ENCODE measurements around the gene CCDC60.

The CCDC60 gene

DNA sequence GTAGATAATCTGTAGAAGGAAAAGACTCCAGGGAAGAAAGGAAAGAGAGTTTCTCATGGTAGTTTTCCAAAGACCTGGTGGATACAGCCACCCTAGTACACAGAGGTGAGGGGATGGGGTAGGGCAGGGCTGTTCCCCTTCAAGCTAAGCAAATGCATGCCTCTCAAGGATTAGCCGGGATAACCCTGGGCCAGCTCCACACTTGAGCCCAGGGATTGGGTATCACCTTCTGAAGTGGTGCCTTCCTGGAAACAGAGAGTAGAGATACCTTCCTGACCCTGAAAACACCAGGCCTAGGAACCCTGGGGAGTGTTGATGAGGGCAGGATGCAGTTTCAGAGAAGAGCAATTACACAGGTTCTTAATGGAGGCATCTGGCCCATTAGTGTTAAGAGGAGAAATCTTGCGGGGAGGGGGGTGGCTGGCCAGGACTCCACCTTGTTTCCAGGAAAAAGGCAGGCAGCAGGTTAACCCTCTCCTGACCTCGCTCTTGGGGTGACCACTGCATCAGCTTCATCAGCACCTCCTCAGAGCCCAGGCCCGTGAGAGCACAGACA is 152.1 kb downstream of the CCDC60 start:
- H3K4me3 ChIP-seq (ENCODE audit: low read length), result no peak overlapping the region
- peaks cover 5% of the 10 kb centered on the region for H3K4me1 ChIP-seq (ENCODE audit: control insufficient read depth, low read depth, low read length)
- no peaks in the 10 kb centered on the region for H3K9me3 ChIP-seq (ENCODE audit: control insufficient read depth, low read depth, low read length)
- no peaks in the 10 kb centered on the region for H3K36me3 ChIP-seq (ENCODE audit: control insufficient read depth, low read depth, low read length)
- no peak overlapping the region for H3K27ac ChIP-seq (ENCODE audit: low read length)
- H3K27me3 ChIP-seq (ENCODE audit: control insufficient read depth, insufficient read depth, low read length), result no peaks in the 10 kb centered on the region
- no peak overlapping the region for H3K9ac ChIP-seq (ENCODE audit: low read length)

DNA sequence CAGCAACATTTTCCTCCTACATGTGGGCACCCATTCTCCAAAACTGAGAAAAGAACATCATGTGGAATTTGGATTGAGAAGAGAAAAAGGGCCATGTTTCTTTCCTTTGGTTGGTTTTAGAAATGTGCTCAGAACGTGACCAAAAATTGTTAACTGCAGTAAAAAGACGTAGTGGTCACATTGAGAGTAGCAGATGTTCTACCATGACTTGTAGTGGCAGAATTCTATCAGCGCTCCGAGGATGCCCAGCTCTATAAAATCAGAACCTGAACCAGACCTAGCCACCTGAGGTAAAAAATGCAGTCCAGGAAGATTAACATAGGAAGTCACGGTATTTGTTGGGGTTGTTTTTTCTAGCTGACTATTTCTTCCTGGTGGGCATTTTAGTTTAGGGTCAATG is 157.3 kb downstream of the CCDC60 start:
- no peak overlapping the region for H3K9ac ChIP-seq (ENCODE audit: low read length)
- no peak overlapping the region for H3K4me3 ChIP-seq (ENCODE audit: low read length)
- H3K36me3 ChIP-seq (ENCODE audit: control insufficient read depth, low read depth, low read length), result no peaks in the 10 kb centered on the region
- no peaks in the 10 kb centered on the region for H3K27me3 ChIP-seq (ENCODE audit: control insufficient read depth, insufficient read depth, low read length)
- H3K27ac ChIP-seq (ENCODE audit: low read length), result no peak overlapping the region
- peaks cover 7% of the 10 kb centered on the region for H3K4me1 ChIP-seq (ENCODE audit: control insufficient read depth, low read depth, low read length)
- no peaks in the 10 kb centered on the region for H3K9me3 ChIP-seq (ENCODE audit: control insufficient read depth, low read depth, low read length)

DNA sequence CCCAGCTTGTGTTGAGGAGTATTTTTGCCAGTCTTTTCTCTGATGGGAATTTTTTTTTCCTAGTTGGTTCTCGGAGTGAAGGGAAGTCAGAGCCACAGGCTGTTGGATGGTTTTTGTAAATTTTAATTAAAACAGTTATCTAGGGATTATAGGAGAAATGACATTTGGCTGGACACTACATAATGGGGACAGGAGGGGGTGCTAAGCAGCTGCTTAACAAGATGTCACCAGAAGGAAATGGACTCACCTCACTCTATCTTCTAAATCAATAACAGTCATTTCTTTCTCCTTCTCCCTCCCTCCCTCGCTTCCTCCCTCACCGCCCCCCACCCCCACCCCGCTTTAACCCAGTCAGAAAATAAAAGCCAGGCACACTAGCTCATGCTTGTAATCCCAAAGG is 165.7 kb downstream of the CCDC60 start:
- Histone ChIP-seq H3K9me3 (ENCODE audit: control insufficient read depth, low read depth, low read length) (no peaks in the 10 kb centered on the region), H3K9ac (ENCODE audit: low read length) (no peak overlapping the region), H3K4me3 (ENCODE audit: low read length) (no peak overlapping the region), H3K27me3 (ENCODE audit: control insufficient read depth, insufficient read depth, low read length) (no peaks in the 10 kb centered on the region), H3K4me1 (ENCODE audit: control insufficient read depth, low read depth, low read length) (peaks cover 18% of the 10 kb centered on the region), H3K36me3 (ENCODE audit: control insufficient read depth, low read depth, low read length) (no peaks in the 10 kb centered on the region), H3K27ac (ENCODE audit: low read length) (no peak overlapping the region)

DNA sequence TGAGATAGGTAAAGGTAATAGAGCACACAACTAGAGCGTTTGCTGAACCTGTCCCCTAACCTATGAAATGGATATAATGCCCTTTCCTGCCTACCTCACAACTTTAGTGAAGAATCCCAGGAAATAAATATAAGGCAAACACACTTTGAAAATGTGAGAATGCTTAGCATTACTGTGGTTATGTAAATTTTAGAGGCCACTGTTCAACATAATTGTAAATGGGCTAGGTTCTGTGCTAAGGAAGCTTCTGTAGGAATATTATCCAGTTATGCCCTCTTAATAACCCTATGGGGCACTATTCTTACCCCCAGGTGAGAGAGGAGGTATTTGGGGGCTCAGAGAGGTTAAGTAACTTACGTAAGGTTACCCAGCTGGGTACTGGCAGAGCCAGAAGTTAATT is 166.5 kb downstream of the CCDC60 start:
- Histone ChIP-seq H3K27me3 (ENCODE audit: control insufficient read depth, insufficient read depth, low read length) (no peaks in the 10 kb centered on the region), H3K4me1 (ENCODE audit: control insufficient read depth, low read depth, low read length) (peaks cover 18% of the 10 kb centered on the region), H3K9ac (ENCODE audit: low read length) (no peak overlapping the region), H3K9me3 (ENCODE audit: control insufficient read depth, low read depth, low read length) (no peaks in the 10 kb centered on the region), H3K36me3 (ENCODE audit: control insufficient read depth, low read depth, low read length) (no peaks in the 10 kb centered on the region), H3K4me3 (ENCODE audit: low read length) (no peak overlapping the region), H3K27ac (ENCODE audit: low read length) (no peak overlapping the region)

DNA sequence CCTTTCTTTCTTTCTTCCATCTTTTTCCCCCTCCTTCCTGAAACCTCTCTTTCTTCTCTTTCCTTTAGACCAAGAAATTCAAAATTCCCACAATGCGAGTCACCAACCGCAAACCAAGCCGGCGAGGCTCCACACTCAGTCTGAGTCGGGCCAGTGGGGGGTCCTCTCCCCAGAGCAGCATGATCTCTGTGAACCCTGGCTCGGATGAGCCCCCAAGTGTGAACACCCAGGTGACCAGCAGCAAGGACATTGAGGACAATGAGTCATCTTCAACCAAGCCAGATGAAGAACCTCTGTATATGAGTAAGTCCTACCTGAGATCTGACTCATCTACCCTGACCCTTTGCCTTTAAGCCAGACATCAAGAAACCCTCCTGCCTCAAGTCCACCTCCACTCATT is 170.5 kb downstream of the CCDC60 start:
- Histone ChIP-seq H3K9ac (ENCODE audit: low read length) (no peak overlapping the region), H3K4me1 (ENCODE audit: control insufficient read depth, low read depth, low read length) (no peaks in the 10 kb centered on the region), H3K4me3 (ENCODE audit: low read length) (no peak overlapping the region), H3K9me3 (ENCODE audit: control insufficient read depth, low read depth, low read length) (no peaks in the 10 kb centered on the region), H3K36me3 (ENCODE audit: control insufficient read depth, low read depth, low read length) (no peaks in the 10 kb centered on the region), H3K27me3 (ENCODE audit: control insufficient read depth, insufficient read depth, low read length) (no peaks in the 10 kb centered on the region), H3K27ac (ENCODE audit: low read length) (no peak overlapping the region)

DNA sequence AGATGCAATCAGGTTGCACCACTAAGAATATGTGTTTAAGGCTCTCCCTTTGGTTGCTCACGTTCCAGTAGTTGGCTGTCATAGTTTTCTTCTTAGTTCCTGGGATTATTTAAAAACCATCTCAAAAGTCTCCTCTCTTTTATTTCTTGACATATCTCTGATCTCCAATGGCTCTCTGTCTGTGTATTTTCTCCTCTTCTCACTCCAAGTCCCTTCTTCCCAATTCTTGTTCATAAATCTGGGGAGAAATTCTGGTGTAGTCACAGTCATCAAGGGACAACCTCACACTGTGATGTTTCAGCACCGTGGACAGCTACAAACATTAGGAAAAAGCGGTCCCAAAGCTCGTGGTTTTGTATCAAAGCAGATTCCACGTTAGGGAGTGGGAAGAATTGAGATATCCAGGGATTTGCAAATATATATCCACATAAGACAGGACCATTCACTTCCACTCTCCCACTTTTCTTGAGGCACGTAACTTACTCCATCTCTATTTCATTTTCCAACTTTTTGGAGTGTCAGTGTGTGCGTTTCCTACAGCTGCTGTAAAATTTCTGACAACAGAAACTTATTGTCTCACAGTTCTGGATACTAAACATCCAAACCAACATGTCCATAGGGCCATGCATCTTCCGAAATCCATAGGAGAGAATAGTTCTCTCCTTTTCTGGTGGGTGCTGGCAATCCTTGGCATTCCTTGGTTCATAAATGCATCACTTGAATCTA is 178.4 kb downstream of the CCDC60 start:
- no peak overlapping the region for H3K9ac ChIP-seq (ENCODE audit: low read length)
- peaks cover 12% of the 10 kb centered on the region for H3K4me1 ChIP-seq (ENCODE audit: control insufficient read depth, low read depth, low read length)
- H3K36me3 ChIP-seq (ENCODE audit: control insufficient read depth, low read depth, low read length), result no peaks in the 10 kb centered on the region
- no peak overlapping the region for H3K27ac ChIP-seq (ENCODE audit: low read length)
- H3K27me3 ChIP-seq (ENCODE audit: control insufficient read depth, insufficient read depth, low read length), result no peaks in the 10 kb centered on the region
- no peaks in the 10 kb centered on the region for H3K9me3 ChIP-seq (ENCODE audit: control insufficient read depth, low read depth, low read length)
- no peak overlapping the region for H3K4me3 ChIP-seq (ENCODE audit: low read length)

DNA sequence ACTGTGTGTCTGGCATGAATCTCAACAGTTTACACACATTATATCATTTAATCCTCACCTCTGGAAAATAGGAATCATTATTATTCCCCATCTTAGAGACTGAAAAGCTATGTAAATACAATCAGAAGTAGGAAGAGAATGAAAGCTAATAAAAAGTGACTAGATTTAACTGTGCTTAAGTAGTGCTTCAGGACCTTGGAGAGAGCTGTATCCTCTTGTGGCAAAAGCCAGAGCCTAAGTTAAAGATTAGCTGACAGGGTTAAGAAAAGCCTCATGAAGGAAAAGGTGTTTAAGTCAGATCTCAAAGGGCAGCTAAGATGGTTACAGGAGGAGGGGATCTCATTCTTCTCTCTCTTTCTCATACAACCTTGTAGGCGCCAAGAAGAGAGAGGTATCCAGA is 193.7 kb downstream of the CCDC60 start:
- no peaks in the 10 kb centered on the region for H3K27me3 ChIP-seq (ENCODE audit: control insufficient read depth, insufficient read depth, low read length)
- no peaks in the 10 kb centered on the region for H3K9me3 ChIP-seq (ENCODE audit: control insufficient read depth, low read depth, low read length)
- no peak overlapping the region for H3K4me3 ChIP-seq (ENCODE audit: low read length)
- H3K27ac ChIP-seq (ENCODE audit: low read length), result no peak overlapping the region
- no peak overlapping the region for H3K9ac ChIP-seq (ENCODE audit: low read length)
- no peaks in the 10 kb centered on the region for H3K4me1 ChIP-seq (ENCODE audit: control insufficient read depth, low read depth, low read length)
- H3K36me3 ChIP-seq (ENCODE audit: control insufficient read depth, low read depth, low read length), result no peaks in the 10 kb centered on the region

DNA sequence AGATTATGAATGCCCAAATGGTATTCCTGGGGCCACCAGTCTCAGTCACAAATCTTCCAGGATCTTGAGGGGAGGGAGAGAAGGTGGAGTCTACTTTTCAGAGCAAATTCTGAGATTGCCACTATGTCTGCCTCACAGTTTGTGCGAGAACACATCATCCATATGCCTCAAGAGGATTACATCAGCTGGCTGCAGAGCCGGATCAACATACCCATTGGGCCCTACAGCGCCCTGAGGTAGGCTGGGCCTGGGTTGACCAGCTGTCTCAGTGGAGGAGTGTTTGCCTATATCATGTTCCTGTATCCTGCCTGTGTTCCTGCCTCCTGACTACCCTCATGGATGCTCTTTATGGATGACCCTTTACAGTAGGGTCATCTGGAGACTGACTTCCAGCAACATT is 205.9 kb downstream of the CCDC60 start:
- no peaks in the 10 kb centered on the region for H3K27me3 ChIP-seq (ENCODE audit: control insufficient read depth, insufficient read depth, low read length)
- no peak overlapping the region for H3K9ac ChIP-seq (ENCODE audit: low read length)
- H3K4me1 ChIP-seq (ENCODE audit: control insufficient read depth, low read depth, low read length), result no peaks in the 10 kb centered on the region
- no peaks in the 10 kb centered on the region for H3K36me3 ChIP-seq (ENCODE audit: control insufficient read depth, low read depth, low read length)
- no peaks in the 10 kb centered on the region for H3K9me3 ChIP-seq (ENCODE audit: control insufficient read depth, low read depth, low read length)
- no peak overlapping the region for H3K4me3 ChIP-seq (ENCODE audit: low read length)
- no peak overlapping the region for H3K27ac ChIP-seq (ENCODE audit: low read length)

DNA sequence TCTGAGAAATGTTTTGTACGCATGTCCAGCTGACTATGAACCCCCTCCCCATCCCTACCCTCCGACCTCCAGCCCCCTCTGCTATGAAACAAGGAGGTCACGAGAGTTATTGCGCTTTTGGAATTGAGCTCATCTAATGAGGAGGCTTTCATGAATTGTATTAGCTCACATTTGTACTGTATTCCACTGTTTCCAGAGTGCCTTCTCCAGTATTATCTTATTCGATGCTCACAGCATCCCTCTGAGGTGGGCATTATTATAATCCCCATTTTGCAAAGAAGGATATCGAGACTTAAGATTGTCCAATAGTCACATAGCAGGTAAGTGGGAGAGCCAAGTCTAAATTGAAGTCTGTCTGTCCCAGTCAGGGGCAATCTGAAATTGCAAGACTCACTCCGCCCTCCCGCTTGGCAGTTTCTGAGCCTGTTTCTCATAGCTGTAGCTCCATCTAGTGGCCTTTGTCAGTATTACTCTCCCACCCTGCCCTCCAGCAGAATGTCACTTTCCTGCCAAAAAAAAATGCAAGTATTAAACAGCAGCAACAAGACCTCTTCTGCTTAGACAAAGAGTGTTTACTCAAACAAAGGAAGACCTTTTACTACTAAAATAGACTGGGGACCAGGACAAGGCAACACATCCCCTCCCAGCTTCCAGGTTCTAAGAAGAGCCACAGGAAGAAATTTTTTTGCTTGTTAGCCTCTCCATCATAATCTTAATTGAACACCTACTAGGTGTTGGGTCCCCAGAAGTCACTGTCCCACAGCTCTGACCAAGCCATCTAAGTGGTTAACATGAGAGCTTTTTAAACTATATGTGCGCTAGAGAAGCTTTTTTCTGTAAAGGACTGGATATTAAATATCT is 210.5 kb downstream of the CCDC60 start:
- H3K4me3 ChIP-seq (ENCODE audit: low read length), result no peak overlapping the region
- H3K27ac ChIP-seq (ENCODE audit: low read length), result no peak overlapping the region
- H3K9ac ChIP-seq (ENCODE audit: low read length), result no peak overlapping the region
- H3K36me3 ChIP-seq (ENCODE audit: control insufficient read depth, low read depth, low read length), result no peaks in the 10 kb centered on the region
- no peaks in the 10 kb centered on the region for H3K4me1 ChIP-seq (ENCODE audit: control insufficient read depth, low read depth, low read length)
- no peaks in the 10 kb centered on the region for H3K9me3 ChIP-seq (ENCODE audit: control insufficient read depth, low read depth, low read length)
- H3K27me3 ChIP-seq (ENCODE audit: control insufficient read depth, insufficient read depth, low read length), result no peaks in the 10 kb centered on the region

DNA sequence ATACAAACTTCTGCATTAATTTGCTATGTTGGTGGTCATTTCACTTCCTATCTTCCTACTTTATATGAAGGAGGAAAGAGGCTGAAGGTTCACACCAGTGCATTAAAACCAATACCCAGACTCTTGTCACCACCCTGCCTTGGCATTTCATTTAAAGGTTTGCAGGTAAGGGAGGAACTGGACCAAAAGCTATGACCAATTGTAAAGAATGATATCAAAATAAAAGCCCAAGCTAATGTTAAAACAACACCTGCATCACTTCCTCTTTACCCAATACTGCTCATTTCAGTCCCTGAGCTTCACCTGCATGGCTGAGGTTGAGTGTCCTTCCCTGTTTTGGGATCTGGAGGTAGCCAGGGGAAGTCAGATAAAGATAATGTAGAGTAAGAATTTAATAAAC is 211.8 kb downstream of the CCDC60 start:
- Histone ChIP-seq H3K4me3 (ENCODE audit: low read length) (no peak overlapping the region), H3K36me3 (ENCODE audit: control insufficient read depth, low read depth, low read length) (no peaks in the 10 kb centered on the region), H3K9me3 (ENCODE audit: control insufficient read depth, low read depth, low read length) (no peaks in the 10 kb centered on the region), H3K27ac (ENCODE audit: low read length) (no peak overlapping the region), H3K9ac (ENCODE audit: low read length) (no peak overlapping the region), H3K27me3 (ENCODE audit: control insufficient read depth, insufficient read depth, low read length) (no peaks in the 10 kb centered on the region), H3K4me1 (ENCODE audit: control insufficient read depth, low read depth, low read length) (no peaks in the 10 kb centered on the region)

DNA sequence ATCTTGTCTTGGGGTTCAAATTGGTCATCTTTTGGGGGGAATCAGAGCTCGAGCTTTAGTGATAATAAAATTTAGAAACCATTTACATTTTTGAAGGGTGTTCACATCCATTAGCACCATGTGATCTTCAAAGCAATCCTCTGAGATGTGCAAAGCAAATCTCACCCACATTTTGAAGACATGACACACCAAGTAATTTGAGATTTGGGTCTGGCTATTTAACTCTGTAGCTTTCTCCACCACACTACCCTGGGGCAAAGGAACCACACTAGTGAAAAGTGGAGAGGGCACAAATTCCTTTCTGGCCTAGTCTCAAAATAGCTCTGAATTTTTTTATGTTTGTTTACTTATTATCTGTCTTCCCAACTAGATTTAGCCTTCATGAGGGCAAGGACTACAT is 212.5 kb downstream of the CCDC60 start:
- Histone ChIP-seq H3K9me3 (ENCODE audit: control insufficient read depth, low read depth, low read length) (no peaks in the 10 kb centered on the region), H3K4me1 (ENCODE audit: control insufficient read depth, low read depth, low read length) (no peaks in the 10 kb centered on the region), H3K27ac (ENCODE audit: low read length) (no peak overlapping the region), H3K36me3 (ENCODE audit: control insufficient read depth, low read depth, low read length) (no peaks in the 10 kb centered on the region), H3K4me3 (ENCODE audit: low read length) (no peak overlapping the region), H3K27me3 (ENCODE audit: control insufficient read depth, insufficient read depth, low read length) (no peaks in the 10 kb centered on the region), H3K9ac (ENCODE audit: low read length) (no peak overlapping the region)
